ENCODE measurements around the gene HERC3.

Gene HERC3

DNA sequence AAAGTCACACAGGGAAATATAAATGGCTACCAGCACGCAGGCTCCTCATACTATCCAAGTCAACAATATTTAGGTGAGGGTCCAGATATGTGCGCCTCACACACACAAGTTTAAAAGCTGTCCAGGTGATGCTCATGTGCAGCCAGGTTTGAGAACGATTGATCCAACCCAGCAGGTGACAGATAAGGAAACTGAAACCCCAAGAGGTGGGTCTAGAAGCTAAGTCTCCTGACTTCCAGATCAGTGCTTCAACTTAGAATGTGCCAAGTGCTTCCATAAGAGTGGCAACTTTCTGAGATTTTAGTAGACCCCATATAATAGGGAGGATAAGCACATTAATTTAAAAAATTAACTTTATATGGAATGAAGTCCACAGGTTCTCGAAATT is 159.8 kb downstream of the HERC3 start:
- DNase-seq, result no peak

DNA sequence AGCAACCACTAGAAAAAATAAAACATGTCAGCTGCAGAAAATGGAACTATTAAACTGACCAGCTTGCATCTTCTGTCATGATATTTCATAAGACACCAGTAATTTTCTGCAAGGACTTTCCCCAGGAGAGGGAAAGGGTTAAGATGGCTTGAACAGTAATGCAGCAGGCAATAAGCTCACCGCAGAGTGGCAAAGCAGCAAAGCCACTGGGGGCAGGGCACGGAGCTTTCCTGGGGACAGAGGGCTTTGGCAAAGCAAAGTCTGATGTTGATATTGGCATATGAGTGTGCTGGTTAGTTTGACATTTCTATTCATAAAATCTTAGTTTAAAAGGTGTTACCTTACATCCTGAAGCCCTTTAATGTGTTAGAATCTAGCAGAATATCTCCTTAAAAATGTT is 160.5 kb downstream of the HERC3 start:
- DNase-seq, result no peak

DNA sequence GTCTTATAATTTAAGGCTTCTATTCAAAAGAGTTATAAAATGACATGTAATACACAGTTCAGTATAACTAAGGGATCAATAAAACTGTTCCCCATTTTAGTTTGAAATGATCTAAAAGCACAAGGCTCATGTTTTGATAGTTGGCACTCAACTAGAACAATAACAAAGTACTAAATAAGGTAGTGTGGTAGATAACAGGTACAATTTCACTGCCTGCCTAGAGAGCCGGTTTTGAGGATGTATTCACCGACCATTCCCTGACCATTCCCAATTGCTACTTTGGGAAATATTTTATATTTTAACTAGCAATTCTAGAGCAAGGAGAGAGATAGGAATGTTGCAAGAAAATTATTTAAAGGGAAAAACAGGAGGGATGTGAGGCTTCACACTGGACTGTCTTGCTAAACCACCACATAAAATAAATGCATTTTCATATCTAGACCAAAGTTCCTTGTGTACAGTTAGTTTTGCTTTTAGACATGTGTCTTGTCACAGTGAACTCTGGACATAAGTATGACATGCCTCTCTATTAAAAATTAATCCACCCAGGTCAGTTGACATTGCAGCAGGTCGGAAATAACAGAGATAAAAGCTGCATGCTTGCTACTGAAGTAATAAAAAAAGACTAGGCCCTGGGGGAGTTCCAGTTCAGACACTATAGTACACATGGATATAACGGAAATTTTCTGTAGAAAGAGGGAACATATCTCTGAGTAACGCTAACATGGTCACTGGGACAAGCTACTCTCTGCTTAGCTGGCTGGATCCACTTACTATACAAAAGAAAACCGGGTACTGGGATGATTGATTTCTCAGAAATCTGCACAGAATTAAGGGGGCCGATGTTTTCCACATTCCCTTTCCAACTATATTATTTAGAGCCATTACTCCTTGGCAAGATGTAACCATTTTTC is 161.6 kb downstream of the HERC3 start:
- no peak for DNase-seq

GRCh38 chr4:88754796-88755195 is 162.5 kb downstream of the HERC3 start:
- no peak for DNase-seq

DNA sequence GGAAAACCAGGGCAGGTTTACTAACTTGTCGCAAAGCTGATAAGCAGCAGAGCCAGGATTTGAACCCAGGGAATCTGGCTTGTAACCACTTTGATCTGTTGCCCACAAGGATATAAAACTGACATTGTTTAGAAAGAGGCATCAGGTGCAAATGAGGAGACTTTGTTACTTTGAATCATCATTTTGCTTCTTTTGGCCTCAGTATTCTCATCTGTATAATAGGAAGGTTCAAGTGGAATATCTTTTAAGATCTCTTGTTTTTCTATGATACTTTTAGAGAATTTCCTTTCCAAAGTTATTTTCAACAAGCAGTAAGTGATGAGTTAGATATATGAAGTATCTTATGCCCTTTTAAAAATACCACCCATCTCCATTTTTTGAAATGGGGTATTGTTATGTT is 163.2 kb downstream of the HERC3 start:
- no peak for DNase-seq

DNA sequence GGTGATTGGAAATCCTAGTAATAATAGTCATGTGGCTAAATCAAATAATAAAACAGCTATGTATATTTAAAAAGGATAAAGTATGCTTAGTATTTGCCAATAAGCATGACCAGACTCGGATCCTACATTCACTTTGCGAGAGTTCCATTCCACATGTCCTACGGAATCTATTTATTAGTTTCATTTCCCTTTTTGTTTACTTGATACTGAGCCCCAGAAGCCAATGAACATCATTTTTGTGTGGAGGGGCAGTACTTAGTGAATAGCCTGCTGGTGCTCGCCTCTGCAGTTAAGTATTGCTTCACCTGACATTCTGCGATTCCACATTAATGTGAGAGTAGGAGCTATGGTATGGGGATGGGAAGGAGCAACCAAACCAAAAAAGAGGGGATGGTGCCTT is 163.9 kb downstream of the HERC3 start:
- DNase-seq, result no peak

GRCh38 chr4:88757067-88757466 is 164.8 kb downstream of the HERC3 start:
- DNase-seq, result no peak

GRCh38 chr4:88757776-88758175 is 165.5 kb downstream of the HERC3 start:
- DNase-seq, result no peak

Data from stimulated activated CD4-positive, alpha-beta T cell treated with anti-CD3 and anti-CD28 coated beads, Interleukin-2, amount 100 ng/mL, for 24 hours (primary cell).